ENCODE data around the gene NR3C2.

NR3C2 gene

GRCh38 chr4:148375584-148375983 is 66.6 kb downstream of the NR3C2 start:
- no peak for TF ChIP-seq TSHZ2 (CRISPR knock-in tag; IDR thresholded peaks at IDR 0.05)
- TF ChIP-seq TCF4 (CRISPR knock-in tag; IDR thresholded peaks at IDR 0.05; ENCODE audit: borderline replicate concordance), result no peak
- TF ChIP-seq ARNTL (CRISPR knock-in tag; IDR thresholded peaks at IDR 0.05; ENCODE audit: borderline replicate concordance, low read depth), result no peak
- TF ChIP-seq PPARA (CRISPR knock-in tag; IDR thresholded peaks at IDR 0.05; ENCODE audit: borderline replicate concordance), result no peak
- no peak for TF ChIP-seq ZNF565 (CRISPR knock-in tag; conservative IDR thresholded peaks at IDR 0.05; ENCODE audit: low read depth)
- no peak for TF ChIP-seq CSDC2 (CRISPR knock-in tag; IDR thresholded peaks at IDR 0.05)
- no peak for TF ChIP-seq ZNF70 (CRISPR knock-in tag; IDR thresholded peaks at IDR 0.05)
- no peak for TF ChIP-seq ZFP3 (CRISPR knock-in tag; IDR thresholded peaks at IDR 0.05)
- TF ChIP-seq, protein P1, sequence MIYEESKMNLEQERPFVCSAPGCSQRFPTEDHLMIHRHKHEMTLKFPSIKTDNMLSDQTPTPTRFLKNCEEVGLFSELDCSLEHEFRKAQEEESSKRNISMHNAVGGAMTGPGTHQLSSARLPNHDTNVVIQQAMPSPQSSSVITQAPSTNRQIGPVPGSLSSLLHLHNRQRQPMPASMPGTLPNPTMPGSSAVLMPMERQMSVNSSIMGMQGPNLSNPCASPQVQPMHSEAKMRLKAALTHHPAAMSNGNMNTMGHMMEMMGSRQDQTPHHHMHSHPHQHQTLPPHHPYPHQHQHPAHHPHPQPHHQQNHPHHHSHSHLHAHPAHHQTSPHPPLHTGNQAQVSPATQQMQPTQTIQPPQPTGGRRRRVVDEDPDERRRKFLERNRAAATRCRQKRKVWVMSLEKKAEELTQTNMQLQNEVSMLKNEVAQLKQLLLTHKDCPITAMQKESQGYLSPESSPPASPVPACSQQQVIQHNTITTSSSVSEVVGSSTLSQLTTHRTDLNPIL (CRISPR knock-in tag; IDR thresholded peaks at IDR 0.05; ENCODE audit: low read depth), result no peak
- TF ChIP-seq, protein P2, sequence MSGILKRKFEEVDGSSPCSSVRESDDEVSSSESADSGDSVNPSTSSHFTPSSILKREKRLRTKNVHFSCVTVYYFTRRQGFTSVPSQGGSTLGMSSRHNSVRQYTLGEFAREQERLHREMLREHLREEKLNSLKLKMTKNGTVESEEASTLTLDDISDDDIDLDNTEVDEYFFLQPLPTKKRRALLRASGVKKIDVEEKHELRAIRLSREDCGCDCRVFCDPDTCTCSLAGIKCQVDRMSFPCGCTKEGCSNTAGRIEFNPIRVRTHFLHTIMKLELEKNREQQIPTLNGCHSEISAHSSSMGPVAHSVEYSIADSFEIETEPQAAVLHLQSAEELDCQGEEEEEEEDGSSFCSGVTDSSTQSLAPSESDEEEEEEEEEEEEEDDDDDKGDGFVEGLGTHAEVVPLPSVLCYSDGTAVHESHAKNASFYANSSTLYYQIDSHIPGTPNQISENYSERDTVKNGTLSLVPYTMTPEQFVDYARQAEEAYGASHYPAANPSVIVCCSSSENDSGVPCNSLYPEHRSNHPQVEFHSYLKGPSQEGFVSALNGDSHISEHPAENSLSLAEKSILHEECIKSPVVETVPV (CRISPR knock-in tag; IDR thresholded peaks at IDR 0.05), result no peak
- TF ChIP-seq, protein P3, sequence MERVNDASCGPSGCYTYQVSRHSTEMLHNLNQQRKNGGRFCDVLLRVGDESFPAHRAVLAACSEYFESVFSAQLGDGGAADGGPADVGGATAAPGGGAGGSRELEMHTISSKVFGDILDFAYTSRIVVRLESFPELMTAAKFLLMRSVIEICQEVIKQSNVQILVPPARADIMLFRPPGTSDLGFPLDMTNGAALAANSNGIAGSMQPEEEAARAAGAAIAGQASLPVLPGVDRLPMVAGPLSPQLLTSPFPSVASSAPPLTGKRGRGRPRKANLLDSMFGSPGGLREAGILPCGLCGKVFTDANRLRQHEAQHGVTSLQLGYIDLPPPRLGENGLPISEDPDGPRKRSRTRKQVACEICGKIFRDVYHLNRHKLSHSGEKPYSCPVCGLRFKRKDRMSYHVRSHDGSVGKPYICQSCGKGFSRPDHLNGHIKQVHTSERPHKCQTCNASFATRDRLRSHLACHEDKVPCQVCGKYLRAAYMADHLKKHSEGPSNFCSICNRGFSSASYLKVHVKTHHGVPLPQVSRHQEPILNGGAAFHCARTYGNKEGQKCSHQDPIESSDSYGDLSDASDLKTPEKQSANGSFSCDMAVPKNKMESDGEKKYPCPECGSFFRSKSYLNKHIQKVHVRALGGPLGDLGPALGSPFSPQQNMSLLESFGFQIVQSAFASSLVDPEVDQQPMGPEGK (CRISPR knock-in tag; IDR thresholded peaks at IDR 0.05; ENCODE audit: borderline replicate concordance), result no peak
- no peak for ATAC-seq

DNA sequence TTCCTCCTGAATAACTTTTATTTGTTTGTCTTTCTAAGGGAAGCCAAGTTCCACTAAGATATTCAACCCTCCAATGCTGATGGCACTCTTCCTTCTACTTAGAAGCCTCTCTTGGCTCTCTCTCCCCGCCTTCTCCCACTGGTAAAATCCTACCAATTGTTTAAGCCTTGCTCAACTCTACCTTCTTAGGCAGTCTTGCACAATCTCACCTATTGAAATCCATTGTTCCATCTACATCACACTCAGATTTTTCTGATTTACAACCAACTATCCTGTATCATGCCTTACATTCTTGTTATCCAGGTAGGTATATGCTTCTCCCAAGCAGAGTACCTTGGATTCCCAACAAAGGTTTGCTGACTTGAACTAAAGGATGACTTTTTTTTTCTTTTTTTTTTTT is 69.1 kb downstream of the NR3C2 start:
- TF ChIP-seq ESRRG (CRISPR knock-in tag; IDR thresholded peaks at IDR 0.05), result no peak
- TF ChIP-seq PPARA (CRISPR knock-in tag; IDR thresholded peaks at IDR 0.05; ENCODE audit: borderline replicate concordance), result no peak
- no peak for TF ChIP-seq BACH2 (CRISPR knock-in tag; IDR thresholded peaks at IDR 0.05; ENCODE audit: borderline replicate concordance)
- TF ChIP-seq OSR1 (CRISPR knock-in tag; IDR thresholded peaks at IDR 0.05), result no peak
- TF ChIP-seq, protein P4, sequence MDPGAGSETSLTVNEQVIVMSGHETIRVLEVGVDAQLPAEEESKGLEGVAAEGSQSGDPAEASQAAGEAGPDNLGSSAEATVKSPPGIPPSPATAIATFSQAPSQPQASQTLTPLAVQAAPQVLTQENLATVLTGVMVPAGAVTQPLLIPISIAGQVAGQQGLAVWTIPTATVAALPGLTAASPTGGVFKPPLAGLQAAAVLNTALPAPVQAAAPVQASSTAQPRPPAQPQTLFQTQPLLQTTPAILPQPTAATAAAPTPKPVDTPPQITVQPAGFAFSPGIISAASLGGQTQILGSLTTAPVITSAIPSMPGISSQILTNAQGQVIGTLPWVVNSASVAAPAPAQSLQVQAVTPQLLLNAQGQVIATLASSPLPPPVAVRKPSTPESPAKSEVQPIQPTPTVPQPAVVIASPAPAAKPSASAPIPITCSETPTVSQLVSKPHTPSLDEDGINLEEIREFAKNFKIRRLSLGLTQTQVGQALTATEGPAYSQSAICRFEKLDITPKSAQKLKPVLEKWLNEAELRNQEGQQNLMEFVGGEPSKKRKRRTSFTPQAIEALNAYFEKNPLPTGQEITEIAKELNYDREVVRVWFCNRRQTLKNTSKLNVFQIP (CRISPR knock-in tag; IDR thresholded peaks at IDR 0.05; ENCODE audit: borderline replicate concordance, low read depth), result no peak
- TF ChIP-seq ZC3H10 (CRISPR knock-in tag; IDR thresholded peaks at IDR 0.05), result no peak
- no peak for TF ChIP-seq GLIS3 (CRISPR knock-in tag; IDR thresholded peaks at IDR 0.05)
- no peak for TF ChIP-seq CSDC2 (CRISPR knock-in tag; IDR thresholded peaks at IDR 0.05)
- no peak for TF ChIP-seq ZFP30 (CRISPR knock-in tag; IDR thresholded peaks at IDR 0.05)
- TF ChIP-seq, protein P3 (CRISPR knock-in tag; IDR thresholded peaks at IDR 0.05; ENCODE audit: borderline replicate concordance), result no peak
- no peak for TF ChIP-seq TCF4 (CRISPR knock-in tag; IDR thresholded peaks at IDR 0.05; ENCODE audit: borderline replicate concordance)
- TF ChIP-seq, protein P1 (CRISPR knock-in tag; IDR thresholded peaks at IDR 0.05; ENCODE audit: low read depth), result no peak
- no peak for TF ChIP-seq SNAI2 (CRISPR knock-in tag; IDR thresholded peaks at IDR 0.05)
- ATAC-seq, result no peak
